22Rv1 (cell line): Measurements from ENCODE around the gene LRP8.

ENCODE experiments used
- CTCF ChIP-seq: fragments of 450-650 bp; IDR thresholded peaks from 2 replicates; pipeline ENCODE4 v1.5.1; 2017; ENCODE audit warnings: mild to moderate bottlenecking
- ZFX ChIP-seq: fragments of 450-650 bp; IDR thresholded peaks from 2 replicates; pipeline ENCODE4 v1.6.1; 2017; ENCODE audit warnings: antibody characterized with exemption, borderline replicate concordance

- no peak for TF ChIP-seq CTCF
- TF ChIP-seq ZFX: no peak
Observed at GRCh38 chr1:53195246-53196016, 132.4 kb downstream of the LRP8 start.
